Activated CD4-positive, CD25-positive, alpha-beta regulatory T cell treated with anti-CD3 and anti-CD28 coated beads, Interleukin-2, amount 50 U/mL, for 16 hours (primary cell): ENCODE data around the gene TBR1.

Experiments
- DNase-seq: peaks from one replicate; pipeline ENCODE4 v3.0.0-alpha.2; 2020; ENCODE audit warnings: low read depth, low spot score

TBR1 gene

DNA sequence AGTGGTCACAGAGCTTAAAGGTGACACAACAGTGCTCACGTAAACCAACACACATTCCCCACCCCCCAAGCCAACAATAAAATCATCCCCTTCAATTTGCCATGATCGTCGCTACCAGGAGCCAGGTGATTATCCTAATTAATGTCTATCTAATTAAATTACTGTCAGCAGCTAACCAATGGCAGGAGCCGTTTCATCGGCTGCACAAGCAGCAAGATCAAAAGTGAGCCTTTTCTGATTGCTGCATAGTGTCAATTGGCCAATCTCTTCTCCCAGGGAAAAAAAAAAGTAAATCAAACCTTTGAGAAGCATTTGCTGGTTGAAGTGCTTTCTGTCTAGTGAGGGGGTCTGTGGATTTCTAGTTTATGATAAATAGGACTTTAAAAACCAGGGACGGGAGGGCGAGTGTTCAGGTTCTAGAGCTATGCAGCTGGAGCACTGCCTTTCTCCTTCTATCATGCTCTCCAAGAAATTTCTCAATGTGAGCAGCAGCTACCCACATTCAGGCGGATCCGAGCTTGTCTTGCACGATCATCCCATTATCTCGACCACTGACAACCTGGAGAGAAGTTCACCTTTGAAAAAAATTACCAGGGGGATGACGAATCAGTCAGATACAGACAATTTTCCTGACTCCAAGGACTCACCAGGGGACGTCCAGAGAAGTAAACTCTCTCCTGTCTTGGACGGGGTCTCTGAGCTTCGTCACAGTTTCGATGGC is at the start of gene TBR1:
TBR1 (plus strand) TSS at position 311 of the 721 bp plus-strand sequence; CDS start at position 425, 114 bp downstream.
- DNase-seq: no peak

DNA sequence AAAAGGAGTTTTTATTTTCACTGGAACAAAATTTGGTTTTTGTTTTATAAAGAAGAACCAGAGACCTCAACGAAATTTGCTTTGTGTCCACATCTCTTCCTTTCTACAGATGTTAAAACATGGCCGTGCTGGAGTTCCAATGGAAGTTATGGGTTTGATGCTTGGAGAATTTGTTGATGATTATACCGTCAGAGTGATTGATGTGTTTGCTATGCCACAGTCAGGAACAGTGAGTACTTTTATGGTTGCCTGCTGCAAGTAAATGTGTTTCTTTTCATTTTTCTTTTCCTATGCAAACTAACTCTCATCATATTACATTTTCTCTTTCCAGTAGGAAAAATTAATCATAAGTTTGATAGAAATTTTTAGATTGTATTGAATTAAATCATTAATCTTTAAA is 48.4 kb upstream of the TBR1 start:
- DNase-seq: no peak

DNA sequence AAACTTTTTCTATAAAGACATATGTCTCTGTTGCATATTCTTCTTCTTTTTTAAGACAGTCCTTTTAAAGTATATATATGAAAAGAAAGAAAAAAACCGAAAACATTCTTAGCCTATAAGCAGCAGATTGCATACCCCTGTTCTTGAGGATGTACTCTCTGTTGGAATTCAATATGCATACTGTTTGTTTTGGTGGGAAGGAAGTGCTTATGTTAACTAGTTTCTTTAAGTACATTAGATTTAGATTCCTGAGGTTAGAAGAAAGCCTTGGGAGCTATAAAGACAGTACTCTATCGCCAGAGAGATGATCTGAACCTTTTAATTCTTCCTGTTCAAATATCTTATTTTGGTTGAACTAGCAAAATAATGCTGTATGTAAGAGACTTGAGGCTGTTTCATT is 46.8 kb upstream of the TBR1 start:
- no peak for DNase-seq

DNA sequence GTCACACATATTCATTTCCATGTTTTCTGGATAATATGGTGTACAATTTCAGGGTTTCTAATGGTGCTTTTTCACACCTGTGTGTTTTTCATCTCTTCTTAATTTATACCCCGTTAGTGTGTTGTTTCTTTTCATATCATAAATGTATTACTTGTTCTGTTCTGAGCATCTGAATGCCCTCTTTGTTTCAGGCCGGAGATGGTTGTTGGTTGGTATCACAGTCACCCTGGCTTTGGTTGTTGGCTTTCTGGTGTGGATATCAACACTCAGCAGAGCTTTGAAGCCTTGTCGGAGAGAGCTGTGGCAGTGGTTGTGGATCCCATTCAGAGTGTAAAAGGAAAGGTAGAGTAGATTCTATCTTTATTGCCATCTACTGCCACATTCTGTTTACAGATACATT is 45.1 kb upstream of the TBR1 start:
- DNase-seq: no peak

DNA sequence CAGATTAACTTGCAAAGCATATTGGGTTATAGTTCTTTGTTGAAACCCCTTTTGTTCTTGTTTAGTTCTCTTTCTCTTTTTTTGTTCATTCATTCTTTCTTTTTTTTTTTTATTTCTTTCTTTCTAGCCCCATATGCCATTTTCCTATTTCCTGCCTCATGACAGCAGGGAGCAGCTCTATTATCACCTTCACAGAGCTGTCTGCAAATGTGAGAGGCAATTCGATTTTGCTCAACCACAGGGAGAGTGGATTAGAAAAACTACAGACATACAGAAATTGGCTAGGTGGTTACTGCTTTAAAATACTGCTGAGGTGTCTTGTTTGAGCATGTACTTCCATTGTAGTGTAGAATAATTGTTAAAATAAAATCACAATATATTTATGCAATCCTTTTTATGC is 44.2 kb upstream of the TBR1 start:
- DNase-seq: no peak

DNA sequence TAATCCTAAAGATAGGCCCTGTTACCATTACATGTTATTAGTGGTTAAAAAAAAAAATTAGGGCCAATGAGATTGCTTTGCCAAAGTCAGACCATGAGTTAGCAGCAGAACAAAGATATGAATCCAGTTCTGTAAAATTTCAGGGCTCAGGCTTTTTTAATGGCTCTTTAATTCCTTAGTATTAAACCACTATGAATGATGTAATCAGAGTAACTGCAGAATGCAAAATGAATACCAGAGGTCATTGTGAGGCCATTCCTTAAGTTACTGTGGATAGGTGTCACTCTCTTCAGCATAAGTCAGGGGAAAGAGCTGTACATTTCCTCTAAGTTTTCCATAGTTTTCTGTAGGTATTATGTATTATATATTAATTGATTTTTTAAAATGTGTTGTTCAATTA is 42.2 kb upstream of the TBR1 start:
- DNase-seq: no peak

DNA sequence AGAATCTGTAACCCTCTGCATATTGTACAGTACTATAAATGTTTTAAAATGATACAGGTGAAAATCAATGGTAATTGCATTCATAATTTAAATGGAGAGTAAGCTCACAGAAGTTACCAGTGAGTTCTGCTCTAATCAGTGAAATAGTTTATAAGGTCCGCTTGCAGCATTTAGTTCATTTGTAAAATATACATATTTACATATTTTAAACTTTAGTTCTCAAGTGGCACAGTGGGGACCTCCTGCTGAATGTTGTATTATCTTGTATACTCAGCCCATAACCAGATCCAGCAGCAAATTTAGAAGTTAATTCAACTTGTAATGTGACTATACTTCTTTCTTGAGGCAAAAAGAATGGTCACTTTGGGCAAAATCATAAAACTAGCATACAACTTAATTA is 41.7 kb upstream of the TBR1 start:
- DNase-seq: no peak

DNA sequence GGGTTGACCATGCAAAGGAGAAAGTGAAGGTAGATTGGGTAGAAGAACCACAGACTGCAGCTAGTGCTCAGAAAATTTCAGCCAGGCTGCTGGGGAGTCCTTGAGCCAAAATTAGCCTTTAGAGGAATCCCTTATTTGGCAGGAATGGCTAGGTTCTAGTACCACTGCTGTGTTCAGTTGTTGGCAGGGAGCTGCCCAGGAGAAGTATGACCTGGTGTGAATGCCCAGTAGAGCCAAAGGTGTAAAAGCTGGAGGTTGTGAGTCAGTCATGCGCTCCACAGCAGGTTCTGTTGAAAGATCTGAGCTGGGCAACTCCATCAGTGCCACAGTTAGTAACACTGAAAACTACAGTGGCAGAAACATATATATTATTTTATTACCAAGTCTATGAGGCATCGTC is 36.4 kb upstream of the TBR1 start:
- DNase-seq: no peak

DNA sequence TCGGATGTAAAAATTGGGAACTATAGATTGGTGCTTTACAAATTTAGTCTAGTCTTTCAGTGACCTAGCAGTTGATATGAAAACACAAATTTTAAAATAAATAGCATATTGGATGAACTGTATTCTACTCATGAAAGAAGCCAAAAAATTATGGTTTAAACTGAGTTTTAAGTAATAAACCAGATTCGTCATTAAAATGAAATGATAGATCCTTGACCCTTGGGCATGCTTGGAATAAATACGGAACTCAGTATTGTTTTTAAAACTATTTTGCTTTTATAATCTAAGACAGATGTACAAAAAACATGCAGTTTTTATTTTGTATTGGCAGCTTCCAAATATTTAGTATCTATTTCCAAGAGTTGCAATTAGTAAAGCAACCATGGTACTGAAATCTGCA is 34.6 kb upstream of the TBR1 start:
- DNase-seq: no peak

DNA sequence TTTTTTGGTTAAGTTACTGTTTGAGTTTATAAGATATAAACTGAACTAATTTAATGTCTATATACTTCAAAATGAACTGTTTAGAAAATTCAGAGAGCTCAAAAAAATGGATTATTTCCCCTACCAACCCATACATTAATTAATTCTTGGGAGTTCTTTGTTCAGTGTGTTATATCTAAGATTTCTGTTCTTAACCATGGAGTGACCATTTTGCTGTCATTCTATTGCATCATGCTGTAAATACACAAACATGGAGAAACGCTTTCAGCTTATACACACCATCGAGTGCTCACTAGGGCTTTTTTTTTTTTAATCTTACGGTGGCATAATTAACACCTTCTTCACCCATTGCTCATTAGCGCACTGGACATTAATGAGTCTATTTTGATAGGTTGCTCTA is 33.4 kb upstream of the TBR1 start:
- DNase-seq: no peak

DNA sequence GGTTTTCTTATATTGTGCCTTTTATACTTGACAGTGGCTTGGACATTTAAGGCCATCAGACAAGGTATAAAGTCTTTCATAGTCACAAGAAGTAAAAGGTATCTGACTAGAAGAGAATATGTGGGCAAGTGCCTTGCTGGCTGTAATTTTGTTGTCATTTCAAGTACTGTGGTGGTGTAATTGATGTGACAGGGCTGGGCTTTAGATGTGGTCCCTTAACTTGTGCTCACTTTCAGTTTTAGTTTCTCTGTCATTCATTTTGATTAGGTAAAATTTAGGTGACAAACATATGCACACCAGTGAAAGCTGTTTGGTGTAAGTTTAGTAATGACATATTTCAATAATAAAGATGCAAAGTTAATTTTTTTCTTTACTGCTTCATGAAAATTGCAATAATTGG is 31.2 kb upstream of the TBR1 start:
- DNase-seq: no peak

DNA sequence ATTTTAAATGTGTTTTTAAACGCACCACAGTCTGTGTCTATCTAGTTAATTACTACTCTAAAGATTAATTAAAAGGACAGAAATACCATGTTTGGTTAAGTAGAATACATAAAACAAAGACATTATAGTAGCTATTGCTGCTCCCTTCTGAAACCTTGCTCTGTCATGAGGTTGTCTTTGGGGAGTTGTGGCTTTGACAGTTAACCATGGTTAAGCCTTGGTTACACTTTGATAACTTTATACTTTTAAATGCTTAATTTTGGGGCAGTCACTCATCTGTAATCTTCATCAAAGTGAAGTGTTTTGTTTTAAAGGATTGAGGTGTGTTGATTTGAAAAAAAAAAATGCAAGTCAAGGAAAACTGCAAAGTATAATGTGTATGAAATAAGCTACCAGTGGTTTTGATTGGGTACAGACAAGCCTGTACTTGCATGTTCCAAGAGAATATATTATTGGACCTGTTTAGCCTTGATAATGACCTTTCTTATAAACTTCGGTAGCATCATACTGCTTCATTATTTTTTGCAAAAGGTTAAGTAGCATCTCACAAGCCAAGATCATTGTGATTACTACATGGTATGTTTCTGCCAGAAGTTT is 29.8 kb upstream of the TBR1 start:
- DNase-seq: no peak

DNA sequence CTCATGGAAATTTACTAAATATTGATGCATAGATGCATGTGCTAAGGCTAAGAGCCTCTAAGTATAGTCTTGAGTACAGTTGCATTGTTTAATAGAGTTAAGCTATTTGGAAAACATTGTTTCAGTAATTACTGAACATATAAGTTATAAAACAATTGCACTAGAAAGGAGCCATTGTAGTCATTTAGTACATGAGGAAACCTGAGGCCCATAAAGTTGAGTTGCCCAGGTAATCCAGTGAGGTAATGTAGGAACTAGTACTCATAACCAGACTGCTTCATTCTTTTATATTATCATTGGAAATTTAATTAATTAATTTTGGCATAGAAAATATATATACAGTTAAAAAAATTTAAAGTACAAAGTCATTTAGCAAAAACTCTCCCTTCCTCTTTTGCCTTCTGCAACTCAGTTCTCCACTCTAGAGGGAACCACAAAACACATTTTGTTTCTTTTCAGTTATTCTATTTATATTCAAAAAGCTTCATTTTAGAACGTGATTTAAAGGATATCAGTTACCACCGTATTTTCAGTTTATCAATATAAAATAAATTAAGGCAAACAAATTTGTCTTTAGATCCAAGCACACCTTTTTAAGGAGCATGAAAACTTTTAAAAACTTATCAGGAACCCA is 27.8 kb upstream of the TBR1 start:
- no peak for DNase-seq

DNA sequence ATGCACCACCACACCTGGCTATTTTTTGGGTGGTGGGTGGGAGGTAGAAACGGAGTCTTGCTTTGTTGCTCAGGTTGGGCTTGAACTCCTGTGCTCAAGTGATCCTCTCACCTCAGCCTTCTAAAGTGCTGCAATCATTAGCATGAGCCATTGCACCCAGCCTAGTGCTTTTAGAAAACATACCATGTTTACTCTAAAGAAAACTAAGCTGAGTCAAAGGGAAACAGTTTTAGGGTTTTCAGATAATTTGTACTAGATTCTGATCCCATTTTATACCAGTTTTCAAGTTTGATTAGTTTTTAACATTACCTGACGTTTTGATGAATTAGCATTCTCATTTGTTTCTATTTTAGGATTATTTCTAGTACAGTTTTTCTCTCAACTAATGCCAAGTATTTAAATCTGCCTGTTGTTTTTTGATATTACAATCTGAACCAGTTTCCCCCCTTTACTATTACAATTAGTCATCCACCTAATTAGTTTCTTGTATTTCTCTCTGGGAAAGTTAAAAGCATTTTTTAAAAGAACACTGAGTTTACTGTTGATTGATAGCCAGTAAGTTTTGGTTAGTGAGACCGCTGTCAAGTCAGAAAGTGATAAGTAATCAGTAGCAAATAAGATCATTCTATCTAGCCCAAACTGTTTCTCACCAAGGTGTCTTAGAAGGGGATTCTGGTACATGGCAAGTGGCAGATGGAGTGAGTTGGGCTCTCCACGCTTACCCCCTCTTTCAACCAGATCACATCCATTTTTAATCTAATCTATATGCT is 24.2 kb upstream of the TBR1 start:
- no peak for DNase-seq

DNA sequence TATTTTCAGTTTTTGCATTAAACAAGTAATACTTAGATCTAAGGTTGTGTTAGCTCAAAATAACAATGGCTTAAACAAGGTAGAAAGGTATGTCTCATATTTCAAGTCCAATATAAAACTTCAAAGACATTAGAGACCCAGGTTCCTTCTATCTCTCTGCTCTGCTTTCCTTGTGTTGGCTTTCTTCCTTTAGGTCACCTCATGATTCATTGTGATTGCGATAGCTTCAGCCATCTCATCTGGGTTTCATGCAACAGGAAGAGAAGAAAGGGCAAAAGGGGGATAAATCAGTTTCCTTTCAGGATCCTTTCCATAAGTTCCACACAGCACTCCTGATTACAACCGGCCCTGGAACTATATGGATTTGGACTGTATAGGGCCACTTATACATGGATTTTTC is 16.0 kb upstream of the TBR1 start:
- no peak for DNase-seq

DNA sequence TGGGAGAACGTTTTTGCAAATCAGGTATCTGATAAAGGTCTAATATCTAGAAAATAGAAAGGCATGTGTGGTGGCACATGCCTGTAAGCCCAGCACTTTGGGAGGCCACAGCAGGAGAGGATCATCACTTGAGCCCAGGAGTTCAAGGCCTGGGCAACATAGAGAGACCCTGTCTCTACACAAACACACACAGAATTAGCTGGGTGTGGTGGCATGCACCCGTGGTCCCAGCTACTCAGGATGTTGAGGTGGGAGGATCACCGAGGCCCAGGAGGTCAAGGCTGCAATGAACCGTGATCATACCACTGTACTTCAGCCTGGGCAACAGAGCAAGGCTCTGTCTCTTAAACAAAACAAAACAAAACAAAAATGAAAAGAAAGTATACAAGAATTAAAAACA is 13.8 kb upstream of the TBR1 start:
- no peak for DNase-seq

DNA sequence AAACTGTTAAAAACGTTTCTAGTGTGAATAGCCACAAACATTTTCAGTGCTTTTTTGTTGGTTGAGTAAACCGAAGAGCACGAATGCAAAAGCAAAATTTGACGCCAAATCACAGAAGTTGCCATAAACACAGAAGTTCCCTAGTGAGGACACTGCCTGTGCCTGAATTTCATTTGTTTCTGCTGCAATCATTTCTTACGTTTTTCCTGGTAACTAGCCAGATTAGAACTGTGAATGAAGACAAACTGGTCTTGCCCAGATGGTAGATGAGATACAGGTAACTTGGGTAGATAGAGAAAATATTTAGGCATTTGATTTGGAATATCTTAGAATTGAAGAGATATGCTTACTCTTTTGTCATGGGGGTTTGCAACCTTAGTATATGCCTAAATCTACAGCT is 9.8 kb upstream of the TBR1 start:
- no peak for DNase-seq

DNA sequence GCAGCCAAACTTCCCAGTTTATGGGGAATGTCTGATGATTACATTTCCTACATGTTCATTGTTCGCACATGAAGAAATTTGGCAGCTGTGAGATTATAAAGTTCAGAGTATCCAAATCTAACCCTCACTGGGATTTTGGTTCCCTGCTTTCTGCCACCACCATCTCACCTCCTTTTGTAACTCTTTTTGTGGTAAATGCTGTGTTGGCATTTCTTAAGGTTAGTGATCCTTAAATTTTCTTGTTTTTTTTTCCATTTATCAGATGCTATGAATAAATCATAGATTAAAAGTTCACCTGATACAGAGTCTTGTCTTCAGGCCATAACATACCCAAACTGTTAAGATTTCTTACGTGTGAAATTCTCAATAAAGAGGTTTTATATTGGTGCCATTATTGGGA is 8.5 kb upstream of the TBR1 start:
- no peak for DNase-seq

DNA sequence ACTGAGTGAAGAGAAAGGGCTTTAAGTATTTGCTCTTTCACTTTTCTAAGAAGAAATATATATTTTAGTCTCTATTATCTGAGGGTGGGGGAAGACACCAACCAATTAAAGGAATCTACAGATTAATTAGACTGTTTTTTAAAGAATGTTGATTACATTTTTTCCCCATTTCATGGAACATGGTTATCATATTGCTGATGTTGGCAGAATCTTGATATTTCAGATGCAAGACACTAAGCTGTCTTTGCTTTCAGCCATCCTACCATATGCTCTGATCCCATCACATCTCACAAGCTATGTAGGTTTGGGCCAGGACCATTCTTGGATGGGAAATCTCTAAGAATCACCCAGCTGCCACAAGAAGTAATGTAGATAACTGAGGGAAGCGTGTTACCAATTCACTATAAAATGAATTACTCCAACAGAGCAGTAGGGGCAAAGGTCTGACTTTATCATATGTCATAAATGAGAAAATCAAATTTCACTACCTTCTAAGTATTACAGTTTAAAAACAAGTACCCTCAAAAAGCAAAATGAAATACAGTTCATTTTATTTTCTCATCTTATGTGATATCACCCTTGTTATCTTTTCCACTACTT is 6.7 kb upstream of the TBR1 start:
- DNase-seq: no peak

DNA sequence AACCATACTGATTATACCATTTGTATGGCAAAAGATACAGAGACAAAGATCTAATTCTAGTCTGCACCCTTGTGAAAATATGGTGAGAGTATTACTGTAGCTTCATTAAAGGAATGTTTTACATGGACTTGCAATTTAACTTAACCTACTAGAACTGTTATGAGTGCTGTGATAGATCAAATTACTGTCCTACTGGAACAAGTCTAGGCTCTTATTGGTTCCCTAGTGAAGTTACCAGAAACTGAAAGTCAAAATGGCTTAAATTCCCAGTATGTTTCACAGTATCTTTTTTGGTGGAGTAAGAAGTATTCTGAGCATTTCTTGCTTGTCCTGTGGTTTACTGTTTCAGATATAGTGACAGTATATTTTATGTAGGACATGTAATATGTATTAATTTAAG is 3.8 kb upstream of the TBR1 start:
- no peak for DNase-seq

DNA sequence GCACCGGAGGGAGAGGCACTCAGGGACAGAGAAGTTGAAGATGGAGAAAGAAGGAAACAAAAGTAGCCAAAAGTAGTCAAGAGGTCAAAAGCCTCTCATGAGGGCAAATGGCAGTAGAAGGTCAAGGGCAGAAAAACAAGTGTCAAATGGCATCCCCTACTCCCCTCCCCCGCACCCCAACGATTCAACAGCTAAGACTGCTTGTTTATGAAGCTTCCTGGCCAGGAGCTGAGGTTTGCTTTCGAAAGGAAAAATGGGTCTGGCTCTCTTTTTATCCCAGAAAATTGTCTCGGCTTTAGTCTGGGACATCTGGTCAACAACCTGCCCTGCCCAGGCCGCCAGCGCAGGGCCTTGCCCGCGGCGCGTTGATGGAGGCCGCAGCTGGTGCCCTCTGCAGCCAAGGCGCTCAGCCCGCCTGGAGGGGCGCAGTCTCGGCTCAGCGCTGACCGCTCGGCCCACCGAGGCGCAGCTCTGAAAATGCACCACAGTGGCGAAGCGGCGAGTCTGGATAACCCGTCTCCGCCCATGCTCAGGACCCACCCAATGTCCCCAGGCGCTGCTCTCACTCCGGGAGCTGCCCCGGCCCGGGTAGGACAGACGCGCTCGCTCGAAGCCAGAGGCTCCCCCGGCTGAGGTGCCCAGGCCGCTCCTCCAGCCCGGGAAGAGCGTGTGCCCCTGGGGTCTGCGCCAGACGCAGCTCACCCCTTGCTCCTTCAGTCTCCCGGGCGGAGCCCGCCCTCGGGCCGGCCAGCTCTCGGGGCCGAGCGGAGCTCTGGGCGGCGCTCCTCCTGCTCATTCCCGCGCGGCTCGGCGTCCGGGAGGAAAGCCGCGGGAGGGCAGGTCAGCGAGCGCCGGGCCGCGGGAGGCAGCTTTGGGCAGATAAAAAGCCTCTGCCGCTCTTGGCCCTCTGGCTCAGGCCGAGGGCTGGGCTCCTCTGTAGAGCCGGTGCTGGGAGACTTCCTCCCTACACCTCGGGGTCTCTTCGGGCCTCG is 1.8 kb upstream of the TBR1 start:
- DNase-seq: no peak
